ENCODE data around the gene FCSK. TPM values are rescaled to one million over a fixed set of nuclear protein-coding genes. Genes with fewer than 3 reads are reported as not detected.

The FCSK gene
- total RNA-seq, 3 donors from 2014 or later (not counting 1 experiment from before 2014, with no cell fraction given): 28.5 to 33.0 (median 29.6) TPM

DNA sequence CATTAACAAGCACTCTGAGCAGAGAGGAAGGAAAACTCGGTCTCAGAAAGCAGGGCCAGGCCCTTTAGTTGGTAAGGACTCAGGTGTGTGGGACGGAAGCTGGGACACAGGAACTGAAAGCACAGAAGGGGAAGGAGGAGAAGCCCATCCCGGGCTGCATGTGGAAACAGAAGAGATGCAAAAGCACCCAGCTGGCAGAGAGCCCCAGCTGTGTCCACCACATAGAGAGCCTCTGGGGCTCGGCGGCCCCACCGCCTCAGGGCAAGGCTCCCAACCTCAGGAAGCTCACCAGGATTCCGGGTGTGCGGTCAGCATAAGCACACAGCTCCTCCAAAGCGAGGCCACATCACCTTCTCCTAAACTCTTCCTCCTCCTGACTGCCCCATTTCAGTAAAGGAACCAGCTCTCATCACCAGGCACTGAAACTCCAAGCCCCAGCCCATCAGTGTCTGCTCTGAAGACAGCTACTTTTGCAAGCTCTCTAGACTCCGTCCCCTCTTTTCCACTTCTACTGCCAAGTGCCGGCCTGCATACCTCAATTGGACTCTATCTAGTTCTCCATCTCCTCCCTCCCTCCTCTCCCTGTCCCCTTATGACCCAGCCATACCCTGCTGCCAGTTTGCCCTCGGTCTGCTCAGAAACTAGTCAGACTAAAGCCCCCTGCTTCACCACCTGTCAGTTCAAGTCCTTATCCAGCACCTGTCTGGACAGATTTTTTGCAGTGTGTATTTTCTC, 21.5 kb upstream of the FCSK start:
- no peak for TF ChIP-seq CTCF (IDR thresholded peaks at IDR 0.05)
- H3K36me3 Mint-ChIP-seq: no peaks in the 10 kb centered on the region
- H3K4me1 ChIP-seq (ENCODE audit: control insufficient read depth, insufficient read depth, low read length): peaks cover 73% of the 10 kb centered on the region
- peak overlapping the region in 1 of 2 donors; percentile 19 for H3K27ac Mint-ChIP-seq
- no peaks in the 10 kb centered on the region for H3K27me3 ChIP-seq (ENCODE audit: control insufficient read depth, insufficient read depth, low read length)
- H3K36me3 ChIP-seq (ENCODE audit: control insufficient read depth, insufficient read depth, low read length): no peaks in the 10 kb centered on the region
- H3K4me3 Mint-ChIP-seq: peak overlapping the region; percentile 1
- peaks cover 51 to 66% of the 10 kb centered on the region in 2 donors for H3K4me1 Mint-ChIP-seq
- intact Hi-C loops (cut with micrococcal nuclease): no loop called here
- peak overlapping the region; percentile 42 for H3K27ac ChIP-seq (ENCODE audit: low read length)
- H3K9me3 Mint-ChIP-seq: no peaks in the 10 kb centered on the region
- H3K27me3 Mint-ChIP-seq (ENCODE audit: low read depth in 2 of 2): no peaks in the 10 kb centered on the region
- ATAC-seq (no peak), DNase-seq (no peak)
- WGBS (ENCODE audit: insufficient coverage): 57% methylated on average over 12 of the region's 12 CpGs
- H3K4me3 ChIP-seq (ENCODE audit: low read length): no peak overlapping the region
- H3K9me3 ChIP-seq (ENCODE audit: control insufficient read depth, insufficient read depth, low read length): no peaks in the 10 kb centered on the region

DNA sequence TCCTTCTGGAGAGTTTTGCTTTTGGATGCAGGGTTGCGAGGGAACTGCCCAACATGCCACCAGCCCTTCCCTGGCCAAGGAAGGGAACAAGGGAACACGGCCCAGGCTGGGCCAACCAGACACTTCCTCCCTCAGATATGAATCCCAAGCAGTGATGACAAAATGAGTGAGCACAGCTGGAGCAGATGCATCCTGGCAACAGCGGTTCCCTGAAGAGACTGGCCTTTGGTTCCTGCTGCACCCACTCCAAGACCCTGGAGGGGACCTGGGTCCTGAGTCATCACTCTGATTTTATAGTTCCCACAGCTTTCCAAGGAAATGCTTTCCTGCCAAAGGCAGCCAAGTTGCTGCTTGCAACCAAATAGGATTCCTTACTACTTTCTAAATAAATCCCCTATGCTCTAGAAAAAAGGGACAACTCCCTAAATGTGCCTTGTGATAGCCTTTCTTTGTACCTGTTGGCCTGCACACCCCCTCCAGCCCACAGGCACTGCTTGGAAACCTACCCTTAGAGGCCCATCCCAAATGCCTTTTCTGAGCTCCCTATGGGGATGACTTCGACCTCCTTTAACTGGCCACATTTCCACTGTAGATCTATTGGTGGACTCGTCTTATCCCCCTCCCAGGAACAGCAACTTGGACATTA, 20.8 kb upstream of the FCSK start:
- H3K4me1 Mint-ChIP-seq: peaks cover 50 to 66% of the 10 kb centered on the region in 2 donors
- Histone ChIP-seq H3K4me3 (ENCODE audit: low read length) (no peak overlapping the region), H3K4me1 (ENCODE audit: control insufficient read depth, insufficient read depth, low read length) (peaks cover 72% of the 10 kb centered on the region), H3K27ac (ENCODE audit: low read length) (no peak overlapping the region), H3K36me3 (ENCODE audit: control insufficient read depth, insufficient read depth, low read length) (no peaks in the 10 kb centered on the region), H3K27me3 (ENCODE audit: control insufficient read depth, insufficient read depth, low read length) (no peaks in the 10 kb centered on the region), H3K9me3 (ENCODE audit: control insufficient read depth, insufficient read depth, low read length) (no peaks in the 10 kb centered on the region)
- no peak overlapping the region for H3K27ac Mint-ChIP-seq
- intact Hi-C loops (cut with micrococcal nuclease): no loop called here
- H3K36me3 Mint-ChIP-seq: no peaks in the 10 kb centered on the region
- H3K9me3 Mint-ChIP-seq: no peaks in the 10 kb centered on the region
- ATAC-seq (no peak), DNase-seq (no peak)
- WGBS (ENCODE audit: insufficient coverage): 75% methylated on average over 5 of the region's 5 CpGs
- no peak overlapping the region for H3K4me3 Mint-ChIP-seq
- TF ChIP-seq CTCF (IDR thresholded peaks at IDR 0.05): no peak
- no peaks in the 10 kb centered on the region for H3K27me3 Mint-ChIP-seq (ENCODE audit: low read depth in 2 of 2)

DNA sequence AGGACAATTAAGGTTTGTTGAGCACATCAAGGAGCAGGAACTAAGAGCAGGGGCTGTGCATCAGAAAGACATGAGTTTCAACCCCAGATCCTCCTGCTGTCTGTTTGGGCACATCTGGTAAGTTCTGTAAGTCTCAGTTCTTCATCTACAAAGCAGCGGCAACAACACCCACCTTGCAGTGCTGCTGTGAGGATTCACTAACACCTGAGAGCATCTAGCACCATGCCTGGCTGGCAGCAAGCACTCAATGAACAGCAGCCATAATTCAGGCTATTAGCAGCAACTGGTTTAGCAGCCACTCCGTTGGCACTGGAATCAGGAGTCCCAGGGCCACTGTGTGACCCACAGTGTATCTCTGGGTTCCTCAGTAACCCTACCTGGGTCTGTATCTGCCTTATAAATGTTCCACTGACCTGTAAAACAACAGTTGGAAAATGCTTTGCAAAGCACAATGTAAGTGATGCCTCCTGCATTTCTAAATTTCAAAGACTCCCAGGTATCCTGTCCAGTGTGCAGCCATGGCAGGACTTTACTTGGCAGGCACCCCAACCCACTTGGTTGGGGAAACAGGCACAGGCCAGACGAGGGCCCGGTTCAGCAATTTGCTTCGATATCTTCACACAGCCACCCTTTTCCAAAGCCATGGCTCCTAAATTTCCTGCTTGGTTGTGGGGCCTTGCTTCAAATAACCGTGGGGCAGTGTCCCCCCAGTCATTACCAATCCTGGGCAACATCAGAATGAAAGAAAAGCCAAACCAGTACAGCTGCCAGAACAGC, 19.7 kb upstream of the FCSK start:
- H3K4me1 Mint-ChIP-seq: peaks cover 44 to 60% of the 10 kb centered on the region in 2 donors
- no peak overlapping the region for H3K27ac ChIP-seq (ENCODE audit: low read length)
- no peak for TF ChIP-seq CTCF (IDR thresholded peaks at IDR 0.05)

More for the DNA sequence above, 19.7 kb upstream of the FCSK start:
- ATAC-seq (no peak), DNase-seq (no peak)
- Histone ChIP-seq H3K27me3 (ENCODE audit: control insufficient read depth, insufficient read depth, low read length) (no peaks in the 10 kb centered on the region), H3K36me3 (ENCODE audit: control insufficient read depth, insufficient read depth, low read length) (no peaks in the 10 kb centered on the region), H3K4me3 (ENCODE audit: low read length) (no peak overlapping the region), H3K9me3 (ENCODE audit: control insufficient read depth, insufficient read depth, low read length) (no peaks in the 10 kb centered on the region), H3K4me1 (ENCODE audit: control insufficient read depth, insufficient read depth, low read length) (peaks cover 67% of the 10 kb centered on the region)
- H3K27me3 Mint-ChIP-seq (ENCODE audit: low read depth in 2 of 2): no peaks in the 10 kb centered on the region
- H3K4me3 Mint-ChIP-seq: no peak overlapping the region
- no peaks in the 10 kb centered on the region for H3K36me3 Mint-ChIP-seq
- no peaks in the 10 kb centered on the region for H3K9me3 Mint-ChIP-seq
- intact Hi-C loops (cut with micrococcal nuclease): loop anchor here (5.0 kb wide), 1 partner anchor 32 kb away; no protein-coding TSS in a partner anchor
- 93% methylated on average over 6 of the region's 6 CpGs for WGBS (ENCODE audit: insufficient coverage)
- H3K27ac Mint-ChIP-seq: no peak overlapping the region

Data from natural killer cell (primary cell).